Liver (tissue), 9 donors: Measurements from ENCODE around the gene CATSPER1. TPM values are rescaled to one million over a fixed set of nuclear protein-coding genes. Genes with fewer than 3 reads are reported as not detected.

Experiments
- DNase-seq: peaks from one replicate; pipeline ENCODE4 v3.0.0-alpha.2; 2017; ENCODE audit warnings: low spot score
- H3K27ac ChIP-seq, 2 donors: one replicate each; pipeline ENCODE4 v1.7.0; 2013; ENCODE audit warnings: inconsistent platforms in 2 of 2, low read length in 2 of 2, control low read depth in 1 of 2, low read depth in 1 of 2, mild to moderate bottlenecking in 1 of 2
- H3K27me3 ChIP-seq, 4 donors: one replicate each; pipeline versions ENCODE4 v1.6.1 to v1.7.0; 2013; ENCODE audit warnings: low read length in 3 of 4, inconsistent platforms in 1 of 4, mild to moderate bottlenecking in 1 of 4, moderate library complexity in 1 of 4; ENCODE audit not compliant: control insufficient read depth in 4 of 4, insufficient read depth in 4 of 4
- H3K36me3 ChIP-seq, 4 donors: one replicate each; pipeline versions ENCODE4 v1.6.1 to v1.7.0; 2013; ENCODE audit warnings: low read length in 3 of 4, mild to moderate bottlenecking in 3 of 4, low read depth in 1 of 4, moderate library complexity in 1 of 4; ENCODE audit not compliant: control insufficient read depth in 4 of 4, insufficient read depth in 3 of 4
- H3K4me1 ChIP-seq, 4 donors: one replicate each; pipeline versions ENCODE4 v1.6.1 to v1.7.0; 2013; ENCODE audit warnings: low read length in 3 of 4, mild to moderate bottlenecking in 3 of 4, moderate library complexity in 1 of 4; ENCODE audit not compliant: control insufficient read depth in 4 of 4, insufficient read depth in 4 of 4
- H3K4me3 ChIP-seq, 3 donors: one replicate each; pipeline versions ENCODE4 v1.6.1 to v1.7.0; 2013; ENCODE audit warnings: low read length in 3 of 3, control low read depth in 1 of 3, low read depth in 1 of 3, mild to moderate bottlenecking in 1 of 3
- H3K9ac ChIP-seq, 2 donors: one replicate each; pipeline ENCODE4 v1.7.0; 2013; ENCODE audit warnings: low read length in 2 of 2, mild to moderate bottlenecking in 2 of 2, moderate library complexity in 2 of 2, control low read depth in 1 of 2, low read depth in 1 of 2
- H3K9me3 ChIP-seq, 4 donors: one replicate each; pipeline versions ENCODE4 v1.6.1 to v1.7.0; 2013; ENCODE audit warnings: low read length in 3 of 4; ENCODE audit not compliant: control insufficient read depth in 4 of 4
- EGR1 ChIP-seq, 2 donors: IDR thresholded peaks; 2 replicates each; pipeline ENCODE4 v1.6.1; 2016 to 2018; ENCODE audit warnings: antibody characterized with exemption in 2 of 2, low read depth in 2 of 2
- FOXA1 ChIP-seq: IDR thresholded peaks from 2 replicates; pipeline ENCODE4 v1.6.1; 2016; ENCODE audit warnings: antibody characterized with exemption
- FOXA2 ChIP-seq: IDR thresholded peaks from 2 replicates; pipeline ENCODE4 v1.6.1; 2016; ENCODE audit warnings: antibody characterized with exemption
- HNF4A ChIP-seq, 2 donors: conservative IDR thresholded peaks; 2 replicates each; pipeline ENCODE4 v1.6.1; 2016; ENCODE audit warnings: antibody characterized with exemption in 2 of 2, mild to moderate bottlenecking in 2 of 2
- JUND ChIP-seq, 2 donors: IDR thresholded peaks; 2 replicates each; pipeline ENCODE4 v1.6.1; 2016; ENCODE audit warnings: antibody characterized with exemption in 2 of 2
- RAD21 ChIP-seq, 2 donors: IDR thresholded peaks; 2 replicates each; pipeline ENCODE4 v1.6.1; 2016; ENCODE audit warnings: antibody characterized with exemption in 2 of 2, mild to moderate bottlenecking in 2 of 2
- RXRA ChIP-seq, 2 donors: IDR thresholded peaks; 2 replicates each; pipeline ENCODE4 v1.6.1; 2017 to 2018; ENCODE audit warnings: antibody characterized with exemption in 2 of 2, mild to moderate bottlenecking in 1 of 2
- SP1 ChIP-seq: IDR thresholded peaks from 2 replicates; pipeline ENCODE4 v1.6.1; 2018; ENCODE audit warnings: antibody characterized with exemption, mild to moderate bottlenecking
- TAF1 ChIP-seq: conservative IDR thresholded peaks from 2 replicates; pipeline ENCODE4 v1.6.1; 2016; ENCODE audit warnings: antibody characterized with exemption, mild to moderate bottlenecking
- YY1 ChIP-seq: IDR thresholded peaks from 2 replicates; pipeline ENCODE4 v1.6.1; 2016; ENCODE audit warnings: antibody characterized with exemption, mild to moderate bottlenecking
- WGBS: extraction: QIAGEN DNeasy Blood & Tissue Kit; methylation state at CpG from one replicate; pipeline ENCODE4 v1.1.7; 2013; 5-methylcytosine and 5-hydroxymethylcytosine counted together
- polyA plus RNA-seq, 2 donors: library from polyadenylated mRNA; stranded (reverse) in 1 of 2; unstranded in 1 of 2; fragments of 200-250 nt in 1 of 2; fragments of >200 nt in 1 of 2; fragmentation: Nextera tagmentation in 1 of 2; extraction: Ambion mirVana in 1 of 2; gene quantifications; one replicate each; pipeline versions ENCODE4 v1.2.1 to v1.2.3, GENCODE V29; 2013 to 2015
- total RNA-seq, 2 donors: library from RNA; depleted of rRNA; stranded (reverse); fragments of >200 nt; gene quantifications; one replicate each; pipeline ENCODE4 v1.2.3, GENCODE V29; 2014
- TF ChIP-seq, protein P1 (sequence below): fragments of 150-350 bp; IDR thresholded peaks from 2 replicates; pipeline ENCODE4 v1.5.1; 2017; ENCODE audit warnings: improper control_type of control experiment, low read depth, low read length; ENCODE audit not compliant: missing input control
- TF ChIP-seq, protein P2 (sequence below): IDR thresholded peaks from 2 replicates; pipeline ENCODE4 v1.6.1; 2016; ENCODE audit warnings: antibody characterized with exemption
- TF ChIP-seq, protein P3 (sequence below): IDR thresholded peaks from 2 replicates; pipeline ENCODE4 v1.6.1; 2016; ENCODE audit warnings: antibody characterized with exemption
- donor health status: healthy.
- donor health status: healthy.
- donor health status: healthy.
- donor health status: healthy.
- donor health status: healthy.

CATSPER1 gene
- total and polyA plus RNA-seq, 4 donors: 0.17 TPM; not detected in 3

DNA sequence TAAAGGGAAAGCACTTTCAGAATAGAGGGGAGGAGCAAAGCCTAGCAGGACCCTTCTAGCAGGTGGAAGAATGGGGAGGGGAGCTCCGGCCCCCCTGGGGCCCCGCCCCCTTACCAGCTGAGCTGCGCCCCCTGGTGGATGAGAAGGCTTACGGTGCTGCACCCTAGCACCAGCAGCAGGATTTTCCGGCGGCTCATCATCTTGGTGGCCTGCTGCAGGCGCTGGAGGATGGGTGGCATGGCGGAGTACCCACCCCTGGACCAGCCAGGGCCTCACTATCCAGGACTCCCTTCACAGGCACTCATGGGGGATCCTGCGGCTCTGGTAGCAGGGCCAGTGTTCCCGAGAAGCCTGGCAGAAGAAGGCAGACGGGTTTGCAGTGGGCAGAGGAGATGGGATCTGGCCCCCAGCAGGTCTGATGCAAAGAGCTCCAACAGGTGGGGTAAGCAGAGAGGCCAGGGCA lies 18.9 kb upstream of the CATSPER1 start:
- Histone ChIP-seq H3K4me1 (peaks cover 0 to 5% (median 4%) of the 10 kb centered on the region in 4 donors), H3K4me3 (no peak overlapping the region), H3K27me3 (peaks cover 0 to 4% (median 0%) of the 10 kb centered on the region in 4 donors), H3K9me3 (no peaks in the 10 kb centered on the region), H3K27ac (no peak overlapping the region), H3K36me3 (no peaks in the 10 kb centered on the region), H3K9ac (no peak overlapping the region)
- peak; percentile 77 for DNase-seq
- TF ChIP-seq HNF4A (conservative IDR thresholded peaks at IDR 0.05) (no peak), RAD21 (IDR thresholded peaks at IDR 0.05) (peak in 1 of 2 donors; percentile 68)
- TF ChIP-seq, protein P1, sequence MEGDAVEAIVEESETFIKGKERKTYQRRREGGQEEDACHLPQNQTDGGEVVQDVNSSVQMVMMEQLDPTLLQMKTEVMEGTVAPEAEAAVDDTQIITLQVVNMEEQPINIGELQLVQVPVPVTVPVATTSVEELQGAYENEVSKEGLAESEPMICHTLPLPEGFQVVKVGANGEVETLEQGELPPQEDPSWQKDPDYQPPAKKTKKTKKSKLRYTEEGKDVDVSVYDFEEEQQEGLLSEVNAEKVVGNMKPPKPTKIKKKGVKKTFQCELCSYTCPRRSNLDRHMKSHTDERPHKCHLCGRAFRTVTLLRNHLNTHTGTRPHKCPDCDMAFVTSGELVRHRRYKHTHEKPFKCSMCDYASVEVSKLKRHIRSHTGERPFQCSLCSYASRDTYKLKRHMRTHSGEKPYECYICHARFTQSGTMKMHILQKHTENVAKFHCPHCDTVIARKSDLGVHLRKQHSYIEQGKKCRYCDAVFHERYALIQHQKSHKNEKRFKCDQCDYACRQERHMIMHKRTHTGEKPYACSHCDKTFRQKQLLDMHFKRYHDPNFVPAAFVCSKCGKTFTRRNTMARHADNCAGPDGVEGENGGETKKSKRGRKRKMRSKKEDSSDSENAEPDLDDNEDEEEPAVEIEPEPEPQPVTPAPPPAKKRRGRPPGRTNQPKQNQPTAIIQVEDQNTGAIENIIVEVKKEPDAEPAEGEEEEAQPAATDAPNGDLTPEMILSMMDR: peak; percentile 86
- 15% methylated on average over 11 of the region's 11 CpGs for WGBS

DNA sequence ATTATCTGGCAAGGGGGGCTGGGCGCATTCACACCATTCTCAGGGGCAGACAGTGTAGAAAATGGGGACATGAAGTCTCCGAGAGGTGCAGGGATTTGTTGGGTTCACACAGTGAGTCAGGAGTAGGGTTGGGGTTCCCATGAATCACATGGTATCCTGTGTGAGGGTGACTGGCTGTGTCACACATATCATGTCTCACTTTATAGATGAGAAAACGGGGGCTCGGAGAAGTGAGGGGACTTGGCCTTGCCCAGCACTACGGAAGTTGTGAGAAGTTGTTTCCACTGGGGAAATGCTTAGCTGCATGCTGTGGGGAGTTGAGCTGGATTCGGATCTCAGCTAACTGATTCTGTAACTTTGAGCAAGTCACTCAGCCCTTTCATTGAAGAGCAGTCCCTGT lies 18.5 kb upstream of the CATSPER1 start:
- WGBS: 65% methylated on average over 6 of the region's 6 CpGs

DNA sequence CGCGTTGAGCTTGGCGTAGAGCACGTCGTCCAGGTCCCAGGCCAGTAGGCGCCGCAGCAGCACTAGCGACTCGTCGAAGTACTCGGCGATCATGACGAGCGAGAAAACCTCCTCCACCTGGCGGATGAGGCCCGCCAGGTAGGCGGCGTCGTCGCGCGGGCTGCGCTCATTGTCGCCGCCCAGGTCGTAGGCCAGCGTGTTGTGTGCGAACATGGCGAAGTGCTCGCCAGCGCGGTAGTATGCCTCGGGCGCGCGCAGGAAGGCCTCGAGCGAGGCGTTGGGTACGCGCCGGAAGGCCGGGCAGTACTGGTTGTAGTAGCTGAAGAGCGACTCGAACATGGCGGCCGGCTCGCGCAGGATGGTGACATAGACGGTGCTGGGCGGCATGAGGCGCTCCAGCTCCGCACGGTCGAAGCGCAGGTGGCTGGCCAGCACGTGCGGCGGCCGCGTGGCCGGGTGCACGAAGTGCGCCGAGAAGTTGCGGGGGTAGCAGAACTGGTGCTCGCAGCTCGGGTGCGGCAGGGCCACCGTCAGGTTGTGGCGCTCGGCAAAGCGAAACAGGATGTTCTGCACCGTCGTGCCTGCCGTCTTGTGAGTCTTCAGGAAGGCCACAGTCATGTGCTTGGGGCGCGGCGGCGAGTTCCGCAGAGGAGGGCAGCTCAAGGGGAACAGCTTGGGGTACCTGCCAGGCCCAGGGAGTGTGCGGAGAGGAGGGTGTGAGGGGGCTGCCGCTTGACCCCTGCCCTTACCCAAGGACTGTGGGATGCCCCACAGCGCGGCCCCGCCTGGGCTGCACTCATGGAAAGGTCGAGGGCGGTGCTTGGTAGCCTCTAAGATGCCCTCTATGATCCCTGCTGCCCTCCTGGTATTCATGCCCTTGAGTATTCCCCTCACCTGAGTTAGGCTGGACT lies 17.0 kb upstream of the CATSPER1 start:
- H3K27me3 ChIP-seq: no peaks in the 10 kb centered on the region
- no peaks in the 10 kb centered on the region for H3K36me3 ChIP-seq
- TF ChIP-seq, protein P1: no peak
- TF ChIP-seq YY1 (no peak), FOXA1 (no peak), JUND (IDR thresholded peaks at IDR 0.05) (no peak), RXRA (IDR thresholded peaks at IDR 0.05) (no peak), EGR1 (IDR thresholded peaks at IDR 0.05; ENCODE audit: low read depth in 2 of 2) (no peak)
- TF ChIP-seq, protein P2, sequence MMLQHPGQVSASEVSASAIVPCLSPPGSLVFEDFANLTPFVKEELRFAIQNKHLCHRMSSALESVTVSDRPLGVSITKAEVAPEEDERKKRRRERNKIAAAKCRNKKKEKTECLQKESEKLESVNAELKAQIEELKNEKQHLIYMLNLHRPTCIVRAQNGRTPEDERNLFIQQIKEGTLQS: no peak
- TF ChIP-seq, protein P3, sequence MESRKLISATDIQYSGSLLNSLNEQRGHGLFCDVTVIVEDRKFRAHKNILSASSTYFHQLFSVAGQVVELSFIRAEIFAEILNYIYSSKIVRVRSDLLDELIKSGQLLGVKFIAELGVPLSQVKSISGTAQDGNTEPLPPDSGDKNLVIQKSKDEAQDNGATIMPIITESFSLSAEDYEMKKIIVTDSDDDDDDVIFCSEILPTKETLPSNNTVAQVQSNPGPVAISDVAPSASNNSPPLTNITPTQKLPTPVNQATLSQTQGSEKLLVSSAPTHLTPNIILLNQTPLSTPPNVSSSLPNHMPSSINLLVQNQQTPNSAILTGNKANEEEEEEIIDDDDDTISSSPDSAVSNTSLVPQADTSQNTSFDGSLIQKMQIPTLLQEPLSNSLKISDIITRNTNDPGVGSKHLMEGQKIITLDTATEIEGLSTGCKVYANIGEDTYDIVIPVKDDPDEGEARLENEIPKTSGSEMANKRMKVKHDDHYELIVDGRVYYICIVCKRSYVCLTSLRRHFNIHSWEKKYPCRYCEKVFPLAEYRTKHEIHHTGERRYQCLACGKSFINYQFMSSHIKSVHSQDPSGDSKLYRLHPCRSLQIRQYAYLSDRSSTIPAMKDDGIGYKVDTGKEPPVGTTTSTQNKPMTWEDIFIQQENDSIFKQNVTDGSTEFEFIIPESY: no peak
- WGBS: 97% methylated on average over 88 of the region's 88 CpGs
- H3K27ac ChIP-seq: no peak overlapping the region
- no peak overlapping the region for H3K4me3 ChIP-seq
- peaks cover 0 to 5% (median 4%) of the 10 kb centered on the region in 4 donors for H3K4me1 ChIP-seq
- H3K9ac ChIP-seq: no peak overlapping the region
- no peaks in the 10 kb centered on the region for H3K9me3 ChIP-seq
- DNase-seq: no peak

More for the DNA sequence above, 18.5 kb upstream of the CATSPER1 start:
- Histone ChIP-seq H3K27me3 (peaks cover 0 to 4% (median 0%) of the 10 kb centered on the region in 4 donors), H3K27ac (no peak overlapping the region), H3K36me3 (no peaks in the 10 kb centered on the region), H3K4me1 (peaks cover 0 to 5% (median 4%) of the 10 kb centered on the region in 4 donors), H3K9ac (no peak overlapping the region), H3K9me3 (no peaks in the 10 kb centered on the region), H3K4me3 (no peak overlapping the region)
- TF ChIP-seq FOXA2 (no peak), FOXA1 (no peak), EGR1 (IDR thresholded peaks at IDR 0.05; ENCODE audit: low read depth in 2 of 2) (no peak), SP1 (no peak), TAF1 (no peak), RXRA (IDR thresholded peaks at IDR 0.05) (no peak)
- TF ChIP-seq, protein P1: no peak
- DNase-seq: no peak
